HG03108 (cell line): ENCODE measurements around the gene SUFU.

Experiments
- ATAC-seq: cut with Tn5 transposase; IDR thresholded peaks from one replicate; pipeline ENCODE4 v1.9.1; 2021; ENCODE audit warnings: moderate library complexity; ENCODE audit not compliant: unreplicated experiment

The SUFU gene

DNA sequence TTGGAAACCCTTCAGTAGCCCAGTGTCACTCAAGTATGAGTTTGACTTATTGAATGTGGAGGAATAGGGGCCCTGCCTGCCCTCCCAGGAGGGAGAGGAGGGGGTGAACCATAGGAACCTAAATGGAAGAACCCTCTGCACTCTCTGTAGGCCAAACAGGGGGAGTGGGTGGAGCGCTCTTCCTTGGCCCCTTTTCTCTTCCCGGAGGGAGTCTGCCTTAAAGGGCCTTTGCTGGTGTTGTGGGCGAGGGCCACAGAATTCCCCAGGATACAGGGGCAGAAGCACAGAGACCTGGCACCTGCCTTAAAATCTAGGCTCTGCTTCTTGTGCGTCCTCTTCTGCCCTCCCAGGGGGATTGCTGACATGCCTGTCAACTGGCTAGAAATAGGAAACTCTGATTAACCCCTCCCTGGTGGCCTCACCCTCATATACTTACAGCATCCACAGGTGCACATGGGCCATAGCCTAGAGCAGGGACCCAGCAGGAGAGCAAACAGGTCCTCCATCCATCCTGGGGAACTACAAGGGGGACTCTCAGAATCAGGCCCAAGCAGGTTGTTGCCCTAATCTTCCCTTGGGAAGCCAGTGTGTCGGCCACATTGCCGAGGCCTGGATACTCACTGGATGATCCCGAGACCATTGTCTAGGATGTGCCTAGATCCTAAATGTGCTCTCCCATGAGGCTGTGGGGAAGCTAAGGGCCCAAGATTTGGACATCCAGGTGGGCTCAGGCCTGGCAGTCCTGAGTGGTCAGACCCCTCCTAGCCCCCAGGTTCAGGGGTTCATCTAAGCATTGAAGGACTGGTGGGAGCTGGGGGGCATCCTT, 143.9 kb downstream of the SUFU start:
- ATAC-seq, result no peak

DNA sequence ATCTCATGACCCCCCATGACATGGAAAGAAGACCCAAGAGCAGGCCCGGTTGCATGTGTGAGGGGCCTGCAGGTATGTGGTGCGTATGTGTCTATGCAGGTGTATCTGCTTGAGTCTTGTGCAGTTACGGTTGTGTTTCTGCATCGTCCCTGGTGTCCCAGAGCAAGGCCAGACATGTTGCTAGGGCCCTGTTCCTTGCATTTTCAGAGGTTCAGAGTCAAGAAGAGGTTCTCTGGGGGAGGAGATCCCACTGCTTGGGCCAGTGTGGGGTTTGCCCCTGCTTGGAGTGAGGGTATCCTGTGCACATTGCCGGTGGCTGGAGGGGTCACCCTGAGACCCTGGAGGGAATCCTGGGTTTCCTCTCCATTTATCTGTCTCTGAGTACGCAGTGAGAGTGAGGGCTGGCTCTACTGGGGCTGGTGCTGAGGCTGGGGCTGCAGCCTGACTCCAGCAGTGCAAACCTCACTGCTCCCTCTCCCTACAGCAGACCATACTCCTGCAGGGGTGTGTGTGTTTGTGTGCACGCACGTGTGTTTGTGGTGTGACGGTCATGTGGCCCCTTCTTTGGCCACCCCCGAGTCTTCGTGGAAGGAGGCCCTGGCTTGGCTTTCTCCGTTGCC, 144.6 kb downstream of the SUFU start:
- ATAC-seq, result no peak

DNA sequence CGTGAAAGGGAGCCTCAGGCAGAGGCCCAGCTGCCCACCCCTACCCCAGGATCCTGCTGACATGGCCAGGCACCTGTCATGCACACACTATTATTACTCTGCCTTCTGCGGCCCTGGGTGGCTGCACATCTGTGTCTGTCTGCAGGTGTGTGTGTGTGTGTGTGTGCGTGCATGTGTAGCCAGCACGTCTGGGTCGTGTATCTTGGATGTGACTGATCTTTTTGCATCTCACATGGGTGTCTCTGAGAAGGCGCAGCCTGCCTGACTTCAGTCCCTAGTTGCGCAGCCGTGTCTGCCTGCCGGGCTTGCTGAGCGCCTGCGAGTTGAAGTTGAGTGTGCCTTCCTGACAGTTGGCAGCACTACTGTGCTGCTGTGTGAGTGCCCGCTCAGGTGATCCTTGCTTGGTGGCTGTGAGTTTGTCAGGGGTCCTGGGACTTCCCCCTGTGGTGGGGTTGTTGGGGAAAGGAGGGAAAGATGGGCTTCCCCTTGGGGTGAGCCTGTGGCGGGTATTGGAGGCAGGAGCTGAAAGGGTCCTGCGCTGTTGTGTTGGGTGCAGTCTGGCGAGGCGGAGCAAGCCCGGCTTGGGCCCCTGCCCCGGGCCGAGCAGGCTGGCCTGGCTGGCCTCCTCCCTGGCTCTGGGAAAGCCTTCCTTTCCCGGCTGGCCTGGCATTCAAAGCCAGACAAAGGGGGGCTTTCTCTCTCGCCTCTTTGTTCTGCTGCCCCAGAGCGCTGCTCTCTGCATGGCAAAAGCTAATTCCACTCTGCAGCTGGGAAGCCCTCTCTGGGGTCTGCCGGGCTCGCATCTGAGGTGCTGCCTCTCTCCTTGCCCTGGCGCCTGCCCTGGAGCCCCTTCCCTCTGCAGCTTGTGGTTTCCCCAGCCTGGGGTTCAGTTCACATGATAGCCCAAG, 145.4 kb downstream of the SUFU start:
- ATAC-seq, result no peak

DNA sequence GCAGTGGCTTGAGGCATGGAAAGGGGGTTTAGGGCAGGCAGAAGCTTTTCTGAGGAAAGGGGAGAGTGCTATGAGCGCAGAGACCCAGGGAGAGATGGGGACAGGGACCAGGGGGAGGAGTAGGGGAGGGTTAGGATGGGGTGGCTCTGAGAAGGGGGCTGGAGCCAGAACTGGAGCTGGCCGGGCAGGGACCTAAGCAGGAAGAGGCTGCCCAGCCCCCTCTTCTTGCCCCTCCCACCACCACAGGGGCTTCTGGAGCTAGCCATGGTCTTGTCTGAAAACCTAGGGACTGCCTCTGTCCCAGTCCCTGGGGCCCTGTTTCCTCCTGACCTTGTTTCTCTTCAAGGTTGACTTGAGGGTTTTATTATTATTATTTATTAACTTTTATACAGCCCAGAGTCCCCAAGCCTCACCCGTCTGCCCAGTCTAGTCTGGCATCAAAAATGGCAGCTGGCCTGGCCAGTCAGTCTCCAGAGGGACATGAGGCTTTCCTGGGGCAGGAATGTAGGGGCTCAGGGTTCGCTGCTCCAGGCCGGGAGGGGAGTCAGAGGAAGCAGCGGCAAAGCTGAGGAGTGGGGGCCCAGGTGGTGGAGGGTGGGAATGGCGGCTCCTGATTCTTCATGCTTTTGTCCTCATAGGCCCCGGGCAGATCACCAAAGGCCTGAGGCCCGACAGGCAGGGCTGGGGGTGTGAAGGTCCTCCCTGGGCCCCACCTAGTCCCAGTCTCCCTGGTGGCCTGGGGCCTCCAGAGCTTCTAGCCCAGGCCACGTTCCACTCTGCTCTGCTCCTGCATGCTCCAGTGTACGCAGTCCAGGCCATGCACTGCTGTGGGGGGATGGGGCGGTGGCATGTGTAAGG, 146.3 kb downstream of the SUFU start:
- no peak for ATAC-seq

GRCh38 chr10:102650655-102651454, 147.1 kb downstream of the SUFU start:
- ATAC-seq, result no peak

GRCh38 chr10:102651455-102652169, 147.8 kb downstream of the SUFU start:
- ATAC-seq, result no peak

DNA sequence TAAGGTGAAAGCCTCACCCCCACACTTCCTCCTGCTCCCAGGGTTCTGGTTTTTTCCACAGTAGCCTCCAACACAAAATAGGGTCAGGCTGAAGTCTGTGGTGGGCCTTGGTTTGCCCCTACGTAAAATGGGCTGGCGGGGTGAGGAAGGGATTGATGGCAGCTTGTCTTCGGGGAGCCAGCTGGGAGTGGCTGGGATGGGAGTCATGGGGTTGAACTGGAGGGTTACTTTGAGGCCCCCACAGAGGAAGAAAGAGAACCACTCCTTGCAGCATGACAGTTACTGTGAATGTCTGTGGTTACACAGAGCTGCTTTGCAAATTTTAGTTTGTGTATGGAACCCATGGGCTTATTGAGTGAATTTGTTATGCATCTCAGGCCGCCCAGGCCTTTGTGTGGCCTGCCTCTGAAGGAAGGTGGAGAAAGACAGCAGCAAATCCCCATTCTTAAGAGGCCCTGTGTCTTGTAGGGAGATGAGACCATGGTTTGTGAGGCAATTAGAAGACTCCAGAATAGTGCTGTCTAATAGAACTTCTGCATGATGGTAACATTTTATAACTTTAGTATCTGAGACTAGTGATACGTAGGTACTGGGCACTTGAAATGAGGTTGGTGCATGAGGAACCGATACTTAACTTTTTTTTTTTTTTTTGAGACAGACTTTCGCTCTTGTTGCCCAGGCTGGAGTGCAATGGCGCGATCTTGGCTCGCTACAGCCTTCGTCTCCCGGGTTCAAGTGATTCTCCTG, 148.6 kb downstream of the SUFU start:
- peak; percentile 41 for ATAC-seq

GRCh38 chr10:102653060-102653459, 149.3 kb downstream of the SUFU start:
- ATAC-seq, result no peak

GRCh38 chr10:102654566-102654965, 150.8 kb downstream of the SUFU start:
- ATAC-seq, result no peak

DNA sequence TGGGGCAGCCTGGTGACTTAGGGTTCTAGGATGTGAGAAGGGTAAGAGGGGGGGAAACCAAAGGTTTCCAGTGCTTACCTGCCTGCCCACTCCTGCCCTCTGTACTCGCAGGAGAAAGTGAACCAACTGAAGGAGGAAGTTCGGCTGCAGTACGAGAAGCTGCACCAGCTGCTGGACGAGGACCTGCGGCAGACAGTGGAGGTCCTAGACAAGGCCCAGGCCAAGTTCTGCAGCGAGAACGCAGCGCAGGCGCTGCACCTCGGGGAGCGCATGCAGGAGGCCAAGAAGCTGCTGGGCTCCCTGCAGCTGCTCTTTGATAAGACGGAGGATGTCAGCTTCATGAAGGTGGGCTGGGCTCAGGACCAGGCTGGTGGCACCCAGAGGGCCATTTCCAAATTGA, 151.2 kb downstream of the SUFU start:
- ATAC-seq, result no peak

- ATAC-seq, result no peak
Observed at GRCh38 chr10:102656026-102656425, 152.3 kb downstream of the SUFU start.

- ATAC-seq, result no peak
Observed at GRCh38 chr10:102656791-102657371, 153.1 kb downstream of the SUFU start.

- no peak for ATAC-seq
Observed at GRCh38 chr10:102657451-102657850, 153.7 kb downstream of the SUFU start.

GRCh38 chr10:102657984-102658724, 154.4 kb downstream of the SUFU start:
- no peak for ATAC-seq

DNA sequence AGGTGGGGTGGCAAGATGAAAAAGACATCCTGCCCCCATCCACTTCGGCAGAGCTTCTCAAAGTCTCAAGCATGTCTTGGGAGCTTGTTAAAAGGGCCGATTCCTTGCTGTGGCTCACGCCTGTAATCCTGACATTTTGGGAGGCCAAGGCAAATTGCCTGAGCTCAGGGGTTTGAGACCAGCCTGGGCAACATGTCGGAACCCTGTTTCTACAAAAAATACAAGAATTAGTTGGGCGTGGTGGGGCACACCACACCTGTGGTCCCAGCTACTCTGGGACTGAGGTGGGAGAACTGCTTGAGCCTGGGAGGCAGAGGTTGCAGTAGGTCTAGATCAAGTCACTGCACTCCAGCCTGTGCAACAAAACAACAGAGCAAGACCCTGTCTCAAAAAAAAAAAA, 155.0 kb downstream of the SUFU start:
- no peak for ATAC-seq

DNA sequence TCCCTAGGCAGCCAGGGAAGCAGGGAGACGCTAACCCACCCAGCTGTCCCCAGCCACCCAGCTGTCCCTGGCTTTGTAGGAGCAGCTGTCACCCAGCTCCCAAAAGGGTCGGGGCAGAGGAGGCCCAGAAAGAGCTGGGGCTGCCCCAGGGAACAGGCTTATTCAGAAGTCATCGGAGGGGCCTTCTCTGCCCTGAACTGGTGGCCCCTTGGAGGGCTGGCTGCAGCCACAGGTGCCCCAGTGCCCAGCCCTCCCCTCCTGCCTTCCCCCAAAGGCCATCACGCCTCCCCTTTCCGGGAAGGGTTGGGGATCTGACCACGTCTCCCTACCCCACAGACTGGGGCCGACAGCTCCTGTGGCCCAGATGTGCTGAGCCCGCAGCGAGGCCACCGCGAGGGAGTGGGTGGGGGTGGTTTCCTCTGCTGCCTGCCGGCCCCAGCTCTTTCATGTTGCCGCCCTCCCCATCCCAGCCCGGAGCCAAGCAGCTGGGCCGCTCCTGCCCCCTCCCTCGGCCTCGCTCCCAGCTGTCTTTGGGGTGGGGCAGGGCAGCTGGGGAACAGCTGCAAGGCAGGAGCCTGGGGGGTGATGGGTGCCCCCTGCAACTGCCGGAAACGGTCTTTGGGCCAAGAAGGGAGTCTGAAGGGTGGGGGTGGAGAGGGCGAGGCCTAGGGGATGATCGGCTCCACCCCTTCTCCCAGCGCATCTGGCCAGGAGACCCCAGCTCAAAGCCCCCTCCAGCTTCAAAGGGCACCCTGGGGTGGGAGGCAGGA, 157.3 kb downstream of the SUFU start:
- peak; percentile 76 for ATAC-seq

DNA sequence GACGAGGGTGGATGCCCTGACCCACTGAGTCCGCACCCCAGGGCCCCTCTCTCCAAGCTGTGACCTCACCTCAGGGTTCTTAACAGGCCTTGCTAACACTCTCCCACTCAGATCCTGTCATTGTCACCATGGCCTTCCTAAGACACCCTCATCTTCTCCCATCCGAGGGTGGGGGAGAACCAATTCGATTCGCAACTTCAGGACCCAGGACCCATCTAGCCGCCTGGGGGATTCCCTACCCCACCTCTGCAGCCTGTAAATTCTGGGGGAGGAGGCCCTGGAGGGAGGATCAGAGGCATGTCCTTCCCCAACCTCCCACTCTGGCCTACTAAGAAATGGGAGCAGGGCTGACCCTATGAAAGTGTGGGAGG, 157.9 kb downstream of the SUFU start:
- ATAC-seq, result no peak
